HepG2 (cell line): ENCODE measurements around the gene TRPC4. TPM values are rescaled to one million over a fixed set of nuclear protein-coding genes. Genes with fewer than 3 reads are reported as not detected.

Source experiments
- ATAC-seq: fragments of 200-7000 bp; cut with Tn5 transposase; 3 replicates; pipeline ENCODE4 v1.9.1; 2020; ENCODE audit warnings: mild to moderate bottlenecking, moderate library complexity
- BruUV-seq: library from RNA; stranded (reverse); fragments of 400-500 nt; replicated peaks from 2 replicates; lab custom pipeline; 2021; lab: Mats Ljungman, UMichigan
- CTCF ChIA-PET: fragments of 300-600 bp; formaldehyde crosslinking; extraction: SDS; loops from one replicate; lab custom pipeline; 2021; ENCODE audit warnings: low total read pairs, inconsistent platforms, low intra/inter-chr PET ratio; lab: Yijun Ruan, JAX
- POLR2A ChIA-PET: fragments of 350-600 bp; sonication (Branson Sonifier 250); formaldehyde crosslinking; loops from one replicate; lab custom pipeline; 2020; ENCODE audit warnings: antibody characterized with exemption, inconsistent platforms; lab: Yijun Ruan, JAX
- DNase-seq: peaks from one replicate; pipeline ENCODE4 v3.0.0-alpha.2; 2015; ENCODE audit warnings: low spot score
- FAIRE-seq: peaks from 3 replicates; lab custom pipeline; 2011; peaks lifted over from hg19 to GRCh38; lab: Jason Lieb, UNC
- H2AFZ ChIP-seq: one replicate; pipeline ENCODE4 v1.6.1; 2011; ENCODE audit warnings: low read length, inconsistent platforms
- H3K27ac ChIP-seq: fragments of 300-600 bp; 3 replicates; pipeline ENCODE4 v1.8.0; 2011; ENCODE audit warnings: mixed run types, mild to moderate bottlenecking, mixed read lengths, low read length, inconsistent platforms; ENCODE audit not compliant: insufficient read depth; ENCODE audit errors: extremely low read length
- H3K27me3 ChIP-seq, 2 experiments: fragments of 200-600 bp in 1 of 2; 2 replicates in 1 of 2; 3 replicates in 1 of 2; pipeline versions ENCODE4 v1.6.0 to v1.8.0; 2011; ENCODE audit warnings: low read length in 2 of 2, mild to moderate bottlenecking in 2 of 2, moderate library complexity in 2 of 2, inconsistent platforms in 1 of 2; ENCODE audit not compliant: insufficient read depth in 2 of 2, control insufficient read depth in 1 of 2
- H3K36me3 ChIP-seq, 2 experiments: fragments of 200-600 bp in 1 of 2; replicated peaks in 1 of 2; 2 replicates in 1 of 2; 3 replicates in 1 of 2; pipeline versions ENCODE4 v1.5.1 to v1.8.0; 2011; ENCODE audit warnings: low read length in 2 of 2, inconsistent platforms in 1 of 2; ENCODE audit not compliant: insufficient read depth in 2 of 2, control insufficient read depth in 1 of 2
- H3K4me1 ChIP-seq: 2 replicates; pipeline ENCODE4 v1.5.1; 2012; ENCODE audit warnings: low read length, inconsistent platforms; ENCODE audit not compliant: insufficient read depth
- H3K4me2 ChIP-seq: 2 replicates; pipeline ENCODE4 v1.6.0; 2011; ENCODE audit warnings: low read depth, low read length, inconsistent platforms
- H3K4me3 ChIP-seq, 3 experiments: fragments of 200-600 bp in 1 of 3; sonication (generic), shearing (Covaris generic) in 1 of 3; replicated peaks in 1 of 3; 2 replicates each; pipeline ENCODE4 v1.5.1; 2011 to 2016; ENCODE audit warnings: low read length in 3 of 3, inconsistent platforms in 2 of 3, low read depth in 2 of 3, mild to moderate bottlenecking in 2 of 3, control low read depth in 1 of 3, mixed read lengths in 1 of 3; ENCODE audit not compliant: insufficient read depth in 1 of 3
- H3K79me2 ChIP-seq: one replicate; pipeline ENCODE4 v1.6.1; 2011; ENCODE audit warnings: low read length, inconsistent platforms; ENCODE audit not compliant: insufficient read depth
- H3K9ac ChIP-seq: 2 replicates; pipeline ENCODE4 v1.6.0; 2011; ENCODE audit warnings: mild to moderate bottlenecking, low read depth, low read length, inconsistent platforms; ENCODE audit not compliant: insufficient read depth
- H3K9me3 ChIP-seq: 2 replicates; pipeline ENCODE4 v1.5.1; 2012; ENCODE audit warnings: mild to moderate bottlenecking, low read length
- H4K20me1 ChIP-seq: 2 replicates; pipeline ENCODE4 v1.6.0; 2011; ENCODE audit warnings: inconsistent platforms, mild to moderate bottlenecking, low read length, moderate library complexity; ENCODE audit not compliant: insufficient read depth
- ARNTL ChIP-seq: sonication (generic); formaldehyde crosslinking; IDR thresholded peaks from 2 replicates; pipeline ENCODE4 v1.4.0; 2020; ENCODE audit warnings: mild to moderate bottlenecking, missing genetic modification reagents
- CREBL2 ChIP-seq: sonication (generic); formaldehyde crosslinking; IDR thresholded peaks from 2 replicates; pipeline ENCODE4 v1.8.1; 2023; ENCODE audit warnings: missing genetic modification reagents, mild to moderate bottlenecking, borderline replicate concordance
- E2F5 ChIP-seq: sonication (generic); formaldehyde crosslinking; conservative IDR thresholded peaks from 2 replicates; pipeline ENCODE4 v1.4.0; 2020; ENCODE audit warnings: missing genetic modification reagents
- FOXO1 ChIP-seq: sonication (generic); formaldehyde crosslinking; IDR thresholded peaks from 2 replicates; pipeline ENCODE4 v1.4.0; 2020; ENCODE audit warnings: missing genetic modification reagents
- HMG20A ChIP-seq: IDR thresholded peaks from 2 replicates; pipeline ENCODE4 v1.6.1; 2016; ENCODE audit warnings: borderline replicate concordance
- HMGA1 ChIP-seq: sonication (generic); formaldehyde crosslinking; conservative IDR thresholded peaks from 2 replicates; pipeline ENCODE4 v1.4.0; 2020; ENCODE audit warnings: missing genetic modification reagents
- HOXA5 ChIP-seq: sonication (generic); formaldehyde crosslinking; IDR thresholded peaks from 2 replicates; pipeline ENCODE4 v1.4.0; 2020; ENCODE audit warnings: missing genetic modification reagents
- MAFK ChIP-seq, 2 experiments: IDR thresholded peaks in 1 of 2; conservative IDR thresholded peaks in 1 of 2; 2 replicates each; pipeline ENCODE4 v1.6.1; 2011; ENCODE audit warnings: improper control_type of control experiment in 2 of 2, low read length in 2 of 2
- MXD1 ChIP-seq: sonication (generic); formaldehyde crosslinking; IDR thresholded peaks from 2 replicates; pipeline ENCODE4 v1.4.0; 2020; ENCODE audit warnings: mild to moderate bottlenecking, missing genetic modification reagents
- RARA ChIP-seq: IDR thresholded peaks from 2 replicates; pipeline ENCODE4 v1.6.1; 2016; ENCODE audit warnings: missing genetic modification reagents, missing compliant biosample characterization
- SMAD3 ChIP-seq: sonication (generic); formaldehyde crosslinking; IDR thresholded peaks from 2 replicates; pipeline ENCODE4 v1.4.0; 2020; ENCODE audit warnings: missing genetic modification reagents
- ZBTB39 ChIP-seq: sonication (generic); formaldehyde crosslinking; IDR thresholded peaks from 2 replicates; pipeline ENCODE4 v1.5.0; 2020; ENCODE audit warnings: missing genetic modification reagents
- ZNF34 ChIP-seq: sonication (generic); formaldehyde crosslinking; IDR thresholded peaks from 2 replicates; pipeline ENCODE4 v1.4.0; 2020; ENCODE audit warnings: mild to moderate bottlenecking, missing genetic modification reagents, borderline replicate concordance
- in situ Hi-C: cut with HindIII; loops from 2 replicates; pipeline ENCODE4 v1.10.0; 2017; ENCODE audit warnings: low pct_unique_long_range_greater_than_20kb; ENCODE audit not compliant: extremely low pct_ligation_motif_present
- intact Hi-C: fragments of 100-400 bp; cut with micrococcal nuclease; formaldehyde crosslinking; loops from one replicate; pipeline ENCODE4 v1.10.0; 2022; ENCODE audit not compliant: unreplicated experiment
- polyA plus RNA-seq, 8 experiments: library from polyadenylated mRNA; depleted of rRNA in 3 of 8; stranded (reverse) in 7 of 8; unstranded in 1 of 8; fragments of >200 nt; fragmentation: Illumina TruSeq in 4 of 8; extraction: Trizol in 4 of 8; gene quantifications; 2 replicates each; pipeline versions ENCODE4 v1.2.1 to v1.2.3, GENCODE V29; 2011 to 2016; ENCODE audit warnings: low read depth in 4 of 8, missing spikeins in 1 of 8, mixed read lengths in 1 of 8; ENCODE audit not compliant: insufficient read depth in 1 of 8
- total RNA-seq, 5 experiments: library from RNA; depleted of rRNA; stranded (reverse); fragments of >200 nt; fragmentation: Illumina TruSeq; extraction: Trizol; gene quantifications; 2 replicates each; pipeline ENCODE4 v1.2.3, GENCODE V29; 2016; ENCODE audit warnings: low read depth in 1 of 5
- TF ChIP-seq, protein P1 (sequence below): sonication (generic); formaldehyde crosslinking; IDR thresholded peaks from 2 replicates; pipeline ENCODE4 v1.8.1; 2023; ENCODE audit warnings: mild to moderate bottlenecking, inconsistent platforms, moderate library complexity, missing genetic modification reagents, borderline replicate concordance
- TF ChIP-seq, protein P2 (sequence below): sonication (generic); formaldehyde crosslinking; IDR thresholded peaks from 2 replicates; pipeline ENCODE4 v1.4.0; 2020; ENCODE audit warnings: mild to moderate bottlenecking, missing genetic modification reagents, borderline replicate concordance
- TF ChIP-seq, protein P3 (sequence below): sonication (generic); formaldehyde crosslinking; IDR thresholded peaks from 2 replicates; pipeline ENCODE4 v1.4.0; 2020; ENCODE audit warnings: missing genetic modification reagents

Gene TRPC4
- total and polyA plus RNA-seq, 2 of the 13 experiments (the other 11 are each of a cell fraction or from before 2014, with no cell fraction given) = not detected

GRCh38 chr13:37893321-37893720 lies 23.7 kb upstream of the TRPC4 start:
- H3K4me3 ChIP-seq = no peak overlapping the region
- DNase-seq (no peak), ATAC-seq (no peak), FAIRE-seq (no peak)
- BruUV-seq = no TSS peak
- POLR2A ChIA-PET = no interaction called here
- no peak for TF ChIP-seq CREBL2 (CRISPR knock-in tag)
- no peak for TF ChIP-seq FOXO1 (CRISPR knock-in tag)
- no peak for TF ChIP-seq HOXA5
- TF ChIP-seq, protein P1, sequence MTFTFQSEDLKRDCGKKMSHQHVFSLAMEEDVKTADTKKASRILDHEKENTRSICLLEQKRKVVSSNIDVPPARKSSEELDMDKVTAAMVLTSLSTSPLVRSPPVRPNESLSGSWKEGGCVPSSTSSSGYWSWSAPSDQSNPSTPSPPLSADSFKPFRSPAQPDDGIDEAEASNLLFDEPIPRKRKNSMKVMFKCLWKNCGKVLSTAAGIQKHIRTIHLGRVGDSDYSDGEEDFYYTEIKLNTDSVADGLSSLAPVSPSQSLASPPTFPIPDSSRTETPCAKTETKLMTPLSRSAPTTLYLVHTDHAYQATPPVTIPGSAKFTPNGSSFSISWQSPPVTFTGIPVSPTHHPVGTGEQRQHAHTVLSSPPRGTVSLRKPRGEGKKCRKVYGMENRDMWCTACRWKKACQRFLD (CRISPR knock-in tag) = no peak
- TF ChIP-seq, protein P2, sequence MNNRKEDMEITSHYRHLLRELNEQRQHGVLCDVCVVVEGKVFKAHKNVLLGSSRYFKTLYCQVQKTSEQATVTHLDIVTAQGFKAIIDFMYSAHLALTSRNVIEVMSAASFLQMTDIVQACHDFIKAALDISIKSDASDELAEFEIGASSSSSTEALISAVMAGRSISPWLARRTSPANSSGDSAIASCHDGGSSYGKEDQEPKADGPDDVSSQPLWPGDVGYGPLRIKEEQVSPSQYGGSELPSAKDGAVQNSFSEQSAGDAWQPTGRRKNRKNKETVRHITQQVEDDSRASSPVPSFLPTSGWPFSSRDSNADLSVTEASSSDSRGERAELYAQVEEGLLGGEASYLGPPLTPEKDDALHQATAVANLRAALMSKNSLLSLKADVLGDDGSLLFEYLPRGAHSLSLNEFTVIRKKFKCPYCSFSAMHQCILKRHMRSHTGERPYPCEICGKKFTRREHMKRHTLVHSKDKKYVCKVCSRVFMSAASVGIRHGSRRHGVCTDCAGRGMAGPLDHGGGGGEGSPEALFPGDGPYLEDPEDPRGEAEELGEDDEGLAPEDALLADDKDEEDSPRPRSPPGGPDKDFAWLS (CRISPR knock-in tag) = no peak
- no peak for TF ChIP-seq HMGA1 (CRISPR knock-in tag)
- TF ChIP-seq E2F5 (CRISPR knock-in tag) = no peak
- no peak for TF ChIP-seq ZBTB39 (CRISPR knock-in tag)
- TF ChIP-seq ZNF34 (CRISPR knock-in tag) = no peak
- no peak for TF ChIP-seq RARA (CRISPR knock-in tag)
- no peak for TF ChIP-seq ARNTL (CRISPR knock-in tag)
- TF ChIP-seq HMG20A (CRISPR knock-in tag) = no peak
- no peak for TF ChIP-seq SMAD3 (CRISPR knock-in tag)
- TF ChIP-seq MXD1 (CRISPR knock-in tag) = no peak
- TF ChIP-seq MAFK (conservative IDR thresholded peaks at IDR 0.05 in 1 of 2, IDR thresholded peaks at IDR 0.05 in 1 of 2; ENCODE audit: low read length in 2 of 2) = no peak
- TF ChIP-seq, protein P3, sequence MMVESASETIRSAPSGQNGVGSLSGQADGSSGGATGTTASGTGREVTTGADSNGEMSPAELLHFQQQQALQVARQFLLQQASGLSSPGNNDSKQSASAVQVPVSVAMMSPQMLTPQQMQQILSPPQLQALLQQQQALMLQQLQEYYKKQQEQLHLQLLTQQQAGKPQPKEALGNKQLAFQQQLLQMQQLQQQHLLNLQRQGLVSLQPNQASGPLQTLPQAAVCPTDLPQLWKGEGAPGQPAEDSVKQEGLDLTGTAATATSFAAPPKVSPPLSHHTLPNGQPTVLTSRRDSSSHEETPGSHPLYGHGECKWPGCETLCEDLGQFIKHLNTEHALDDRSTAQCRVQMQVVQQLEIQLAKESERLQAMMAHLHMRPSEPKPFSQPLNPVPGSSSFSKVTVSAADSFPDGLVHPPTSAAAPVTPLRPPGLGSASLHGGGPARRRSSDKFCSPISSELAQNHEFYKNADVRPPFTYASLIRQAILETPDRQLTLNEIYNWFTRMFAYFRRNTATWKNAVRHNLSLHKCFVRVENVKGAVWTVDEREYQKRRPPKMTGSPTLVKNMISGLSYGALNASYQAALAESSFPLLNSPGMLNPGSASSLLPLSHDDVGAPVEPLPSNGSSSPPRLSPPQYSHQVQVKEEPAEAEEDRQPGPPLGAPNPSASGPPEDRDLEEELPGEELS = no peak
- no peak overlapping the region for H3K27ac ChIP-seq
- in situ Hi-C loops = no loop called here
- no peaks in the 10 kb centered on the region for H3K36me3 ChIP-seq
- H3K9ac ChIP-seq = no peak overlapping the region
- intact Hi-C loops = no loop called here
- H3K27me3 ChIP-seq = no peaks in the 10 kb centered on the region
- CTCF ChIA-PET = no interaction called here
- H4K20me1 ChIP-seq = no peaks in the 10 kb centered on the region
- H3K9me3 ChIP-seq = no peaks in the 10 kb centered on the region
- H3K4me2 ChIP-seq = no peak overlapping the region
- H3K4me1 ChIP-seq = no peaks in the 10 kb centered on the region
- no peak overlapping the region for H2AFZ ChIP-seq
- no peaks in the 10 kb centered on the region for H3K79me2 ChIP-seq
